Effector CD4-positive, alpha-beta T cell (primary cell): ENCODE results near the gene ZNHIT3.

Experiments
- DNase-seq: peaks from one replicate; pipeline ENCODE4 v3.0.0-alpha.2; 2020

Gene ZNHIT3

GRCh38 chr17:36514856-36515255 is 28.4 kb downstream of the ZNHIT3 start:
- DNase-seq, result no peak

- DNase-seq, result no peak
Measured at GRCh38 chr17:36515837-36516236, 29.4 kb downstream of the ZNHIT3 start.

GRCh38 chr17:36523113-36523512 is 36.6 kb downstream of the ZNHIT3 start:
- no peak for DNase-seq

GRCh38 chr17:36524428-36524876 is 38.0 kb downstream of the ZNHIT3 start:
- DNase-seq, result no peak

GRCh38 chr17:36525113-36525512 is 38.6 kb downstream of the ZNHIT3 start:
- DNase-seq, result no peak

GRCh38 chr17:36525888-36526287 is 39.4 kb downstream of the ZNHIT3 start:
- DNase-seq, result no peak

GRCh38 chr17:36527621-36528250 is 41.3 kb downstream of the ZNHIT3 start:
- no peak for DNase-seq

- no peak for DNase-seq
Measured at GRCh38 chr17:36529121-36529520, 42.6 kb downstream of the ZNHIT3 start.

GRCh38 chr17:36532435-36532975 is 46.0 kb downstream of the ZNHIT3 start:
- no peak for DNase-seq

GRCh38 chr17:36533935-36534839 is 47.7 kb downstream of the ZNHIT3 start:
- peak; percentile 37 for DNase-seq

- peak; percentile 78 for DNase-seq
Measured at GRCh38 chr17:36534840-36535668, 48.6 kb downstream of the ZNHIT3 start, which contains the start of the genes MYO19 and PIGW. MYO19 (minus strand) TSS chr17:36534868; CDS start chr17:36532538, 2,330 bp downstream. PIGW (plus strand) TSS chr17:36534987; CDS start chr17:36537102, 2,115 bp downstream.

- no peak for DNase-seq
Measured at GRCh38 chr17:36535669-36536081, 49.2 kb downstream of the ZNHIT3 start.

- DNase-seq, result no peak
Measured at GRCh38 chr17:36540696-36541095, 54.2 kb downstream of the ZNHIT3 start.

GRCh38 chr17:36542755-36543154 is 56.3 kb downstream of the ZNHIT3 start:
- no peak for DNase-seq

GRCh38 chr17:36544044-36544306 is 57.5 kb downstream of the ZNHIT3 start:
- DNase-seq, result no peak

GRCh38 chr17:36544307-36545076 is 58.0 kb downstream of the ZNHIT3 start, which contains the start of gene GGNBP2:
GGNBP2 (plus strand) TSS chr17:36544919; CDS start chr17:36545725, 806 bp downstream.
- DNase-seq, result peak; percentile 88

- no peak for DNase-seq
Measured at GRCh38 chr17:36545077-36545464, 58.6 kb downstream of the ZNHIT3 start.
